ENCODE measurements around the gene RAB23.

DNA sequence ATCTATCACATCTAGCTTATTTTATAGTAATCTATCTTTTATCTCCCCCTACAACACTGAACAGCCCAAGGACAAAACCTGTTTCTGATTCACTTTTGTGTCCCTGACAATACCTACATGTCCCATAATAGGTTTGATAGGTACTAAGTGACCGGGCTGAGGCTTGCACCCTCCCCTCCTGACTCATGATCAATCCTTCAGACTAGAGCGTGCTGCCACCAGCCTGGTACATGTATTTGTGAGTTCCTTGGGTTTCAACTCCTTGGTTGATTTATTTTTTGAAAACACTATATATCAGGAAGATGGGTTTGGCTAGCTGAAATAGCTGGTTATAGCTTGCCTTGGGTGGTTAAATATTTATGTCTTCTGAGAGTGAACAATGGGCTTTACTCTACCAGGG, 41.6 kb upstream of the RAB23 start:
- no peak for TF ChIP-seq EZH2 (IDR thresholded peaks at IDR 0.05; ENCODE audit: borderline replicate concordance, insufficient read depth, low read depth, low read length, poor library complexity, severe bottlenecking)
- TF ChIP-seq, protein P1, sequence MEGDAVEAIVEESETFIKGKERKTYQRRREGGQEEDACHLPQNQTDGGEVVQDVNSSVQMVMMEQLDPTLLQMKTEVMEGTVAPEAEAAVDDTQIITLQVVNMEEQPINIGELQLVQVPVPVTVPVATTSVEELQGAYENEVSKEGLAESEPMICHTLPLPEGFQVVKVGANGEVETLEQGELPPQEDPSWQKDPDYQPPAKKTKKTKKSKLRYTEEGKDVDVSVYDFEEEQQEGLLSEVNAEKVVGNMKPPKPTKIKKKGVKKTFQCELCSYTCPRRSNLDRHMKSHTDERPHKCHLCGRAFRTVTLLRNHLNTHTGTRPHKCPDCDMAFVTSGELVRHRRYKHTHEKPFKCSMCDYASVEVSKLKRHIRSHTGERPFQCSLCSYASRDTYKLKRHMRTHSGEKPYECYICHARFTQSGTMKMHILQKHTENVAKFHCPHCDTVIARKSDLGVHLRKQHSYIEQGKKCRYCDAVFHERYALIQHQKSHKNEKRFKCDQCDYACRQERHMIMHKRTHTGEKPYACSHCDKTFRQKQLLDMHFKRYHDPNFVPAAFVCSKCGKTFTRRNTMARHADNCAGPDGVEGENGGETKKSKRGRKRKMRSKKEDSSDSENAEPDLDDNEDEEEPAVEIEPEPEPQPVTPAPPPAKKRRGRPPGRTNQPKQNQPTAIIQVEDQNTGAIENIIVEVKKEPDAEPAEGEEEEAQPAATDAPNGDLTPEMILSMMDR (IDR thresholded peaks at IDR 0.05), result no peak
